ENCODE results near the gene TEAD1.

DNA sequence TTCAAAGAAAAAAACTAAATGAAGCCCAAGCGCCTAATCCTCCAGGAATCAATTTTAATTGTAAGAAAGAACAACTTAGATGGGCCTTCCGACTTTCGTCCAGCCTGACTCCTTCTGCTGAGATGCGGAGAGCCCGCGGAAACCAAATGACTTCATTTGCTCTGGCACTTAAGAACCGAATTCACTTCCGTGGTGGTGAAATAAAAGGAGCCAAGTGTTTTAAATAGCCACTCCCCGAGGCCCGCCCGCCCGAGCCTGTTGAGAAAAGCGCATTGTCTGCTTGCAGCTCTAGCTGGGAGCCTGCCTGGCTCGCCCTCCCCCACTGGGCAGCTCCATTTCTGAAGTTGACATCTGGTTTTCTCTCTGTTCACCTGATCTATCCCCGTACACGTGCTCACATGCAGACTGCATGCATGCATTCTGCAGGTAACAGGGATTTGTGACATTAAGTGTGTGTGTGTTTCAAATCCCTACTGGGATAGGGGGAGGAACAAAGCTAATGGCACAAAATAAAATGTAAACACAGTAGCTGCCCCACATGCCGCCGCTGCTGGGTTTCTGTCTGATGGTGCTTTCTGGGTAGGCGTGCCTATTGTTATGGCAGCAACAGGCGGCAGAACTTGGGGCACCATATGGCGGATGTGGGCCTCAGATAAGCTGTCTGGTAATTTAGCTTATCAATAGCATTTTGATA is 6.2 kb downstream of the TEAD1 start:
- TF ChIP-seq CTCF (IDR thresholded peaks at IDR 0.05) (no peak), POLR2A (IDR thresholded peaks at IDR 0.05) (peak in 1 of 2 donors; percentile 55)
